Peyer's patch (tissue), 4 donors: ENCODE measurements around the gene ZC3H10.

ENCODE experiments used
- CTCF ChIP-seq, 6 experiments: fragments of 450-650 bp in 4 of 6; fragments of 200-600 bp in 2 of 6; sonication (generic) in 1 of 6; IDR thresholded peaks; one replicate each; pipeline ENCODE4 v1.5.1; 2017 to 2019; ENCODE audit warnings: antibody characterized with exemption in 6 of 6, mild to moderate bottlenecking in 3 of 6, moderate library complexity in 1 of 6
- POLR2A ChIP-seq, 2 donors: fragments of 450-650 bp; IDR thresholded peaks; one replicate each; pipeline ENCODE4 v1.5.1; 2017; ENCODE audit warnings: antibody characterized with exemption in 2 of 2, mild to moderate bottlenecking in 2 of 2, moderate library complexity in 2 of 2

GRCh38 chr12:56160193-56160763, 42.2 kb downstream of the ZC3H10 start:
- peak in 1 of 6 experiments; percentile 3 for TF ChIP-seq CTCF (IDR thresholded peaks at IDR 0.05)
- no peak for TF ChIP-seq POLR2A (IDR thresholded peaks at IDR 0.05)
